ENCODE data around the gene NFATC1.

- TF ChIP-seq, protein P1, sequence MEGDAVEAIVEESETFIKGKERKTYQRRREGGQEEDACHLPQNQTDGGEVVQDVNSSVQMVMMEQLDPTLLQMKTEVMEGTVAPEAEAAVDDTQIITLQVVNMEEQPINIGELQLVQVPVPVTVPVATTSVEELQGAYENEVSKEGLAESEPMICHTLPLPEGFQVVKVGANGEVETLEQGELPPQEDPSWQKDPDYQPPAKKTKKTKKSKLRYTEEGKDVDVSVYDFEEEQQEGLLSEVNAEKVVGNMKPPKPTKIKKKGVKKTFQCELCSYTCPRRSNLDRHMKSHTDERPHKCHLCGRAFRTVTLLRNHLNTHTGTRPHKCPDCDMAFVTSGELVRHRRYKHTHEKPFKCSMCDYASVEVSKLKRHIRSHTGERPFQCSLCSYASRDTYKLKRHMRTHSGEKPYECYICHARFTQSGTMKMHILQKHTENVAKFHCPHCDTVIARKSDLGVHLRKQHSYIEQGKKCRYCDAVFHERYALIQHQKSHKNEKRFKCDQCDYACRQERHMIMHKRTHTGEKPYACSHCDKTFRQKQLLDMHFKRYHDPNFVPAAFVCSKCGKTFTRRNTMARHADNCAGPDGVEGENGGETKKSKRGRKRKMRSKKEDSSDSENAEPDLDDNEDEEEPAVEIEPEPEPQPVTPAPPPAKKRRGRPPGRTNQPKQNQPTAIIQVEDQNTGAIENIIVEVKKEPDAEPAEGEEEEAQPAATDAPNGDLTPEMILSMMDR (IDR thresholded peaks at IDR 0.05), result no peak
- TF ChIP-seq POLR2AphosphoS5 (IDR thresholded peaks at IDR 0.05) (no peak), POLR2A (IDR thresholded peaks at IDR 0.05) (no peak)
Observed at GRCh38 chr18:79504034-79504433, 108.3 kb downstream of the NFATC1 start.

All from transverse colon (tissue), 4 donors.